ENCODE results near the gene SYTL3. TPM values are rescaled to one million over a fixed set of nuclear protein-coding genes. Genes with fewer than 3 reads are reported as not detected.
"Not testable (repeated sequence)": the region's sequence is repeated elsewhere in the genome, so short reads cannot be mapped to it uniquely, and the experiment has no call there.

The SYTL3 gene
- total RNA-seq, 4 donors from 2014 or later: 2.8 to 5.1 (median 3.4) TPM

DNA sequence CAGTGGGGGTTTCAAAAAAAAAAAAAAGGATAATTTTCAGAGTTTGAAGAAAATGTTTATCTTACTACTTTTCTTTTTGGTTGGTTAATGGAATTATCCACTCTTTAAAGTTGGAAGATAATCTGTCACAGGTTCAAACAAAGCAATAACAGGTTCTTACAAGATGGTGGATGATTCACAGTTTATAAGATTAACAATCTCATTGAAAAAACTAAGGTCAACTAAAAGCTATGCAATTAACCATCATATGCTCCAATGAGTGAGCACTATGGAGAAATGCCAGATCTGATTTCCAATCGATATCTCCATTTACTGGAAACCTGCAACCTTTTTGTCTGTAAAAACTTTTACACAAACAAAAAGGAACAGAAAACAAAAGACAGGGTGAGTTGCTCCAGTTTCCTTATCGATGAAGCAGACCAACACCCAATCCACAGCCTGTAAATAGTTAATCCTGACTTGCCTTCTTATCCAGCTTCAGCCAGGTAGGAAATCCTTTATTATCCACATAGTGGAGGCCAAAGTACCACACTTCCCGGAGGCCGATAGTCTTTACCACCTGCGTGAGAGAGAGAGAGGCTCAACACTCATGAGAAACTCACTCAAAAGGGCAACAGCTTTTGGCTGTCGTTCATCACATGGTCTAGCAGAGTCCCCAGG lies 136.9 kb downstream of the SYTL3 start:
- Histone ChIP-seq H3K27me3 (no peaks in the 10 kb centered on the region), H3K9me3 (no peaks in the 10 kb centered on the region), H3K4me1 (peaks cover 21% of the 10 kb centered on the region), H3K36me3 (peaks cover 59% of the 10 kb centered on the region), H3K4me3 (no peak overlapping the region), H3K27ac (no peak overlapping the region)
- no peak for DNase-seq (ENCODE audit: low spot score in 2 of 2)
- TF ChIP-seq, protein P1, sequence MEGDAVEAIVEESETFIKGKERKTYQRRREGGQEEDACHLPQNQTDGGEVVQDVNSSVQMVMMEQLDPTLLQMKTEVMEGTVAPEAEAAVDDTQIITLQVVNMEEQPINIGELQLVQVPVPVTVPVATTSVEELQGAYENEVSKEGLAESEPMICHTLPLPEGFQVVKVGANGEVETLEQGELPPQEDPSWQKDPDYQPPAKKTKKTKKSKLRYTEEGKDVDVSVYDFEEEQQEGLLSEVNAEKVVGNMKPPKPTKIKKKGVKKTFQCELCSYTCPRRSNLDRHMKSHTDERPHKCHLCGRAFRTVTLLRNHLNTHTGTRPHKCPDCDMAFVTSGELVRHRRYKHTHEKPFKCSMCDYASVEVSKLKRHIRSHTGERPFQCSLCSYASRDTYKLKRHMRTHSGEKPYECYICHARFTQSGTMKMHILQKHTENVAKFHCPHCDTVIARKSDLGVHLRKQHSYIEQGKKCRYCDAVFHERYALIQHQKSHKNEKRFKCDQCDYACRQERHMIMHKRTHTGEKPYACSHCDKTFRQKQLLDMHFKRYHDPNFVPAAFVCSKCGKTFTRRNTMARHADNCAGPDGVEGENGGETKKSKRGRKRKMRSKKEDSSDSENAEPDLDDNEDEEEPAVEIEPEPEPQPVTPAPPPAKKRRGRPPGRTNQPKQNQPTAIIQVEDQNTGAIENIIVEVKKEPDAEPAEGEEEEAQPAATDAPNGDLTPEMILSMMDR (IDR thresholded peaks at IDR 0.05): no peak
- TF ChIP-seq POLR2AphosphoS5 (IDR thresholded peaks at IDR 0.05) (no peak), EP300 (IDR thresholded peaks at IDR 0.05) (no peak), POLR2A (IDR thresholded peaks at IDR 0.05) (no peak)
- WGBS: 60% methylated on average over 6 of the region's 6 CpGs

DNA sequence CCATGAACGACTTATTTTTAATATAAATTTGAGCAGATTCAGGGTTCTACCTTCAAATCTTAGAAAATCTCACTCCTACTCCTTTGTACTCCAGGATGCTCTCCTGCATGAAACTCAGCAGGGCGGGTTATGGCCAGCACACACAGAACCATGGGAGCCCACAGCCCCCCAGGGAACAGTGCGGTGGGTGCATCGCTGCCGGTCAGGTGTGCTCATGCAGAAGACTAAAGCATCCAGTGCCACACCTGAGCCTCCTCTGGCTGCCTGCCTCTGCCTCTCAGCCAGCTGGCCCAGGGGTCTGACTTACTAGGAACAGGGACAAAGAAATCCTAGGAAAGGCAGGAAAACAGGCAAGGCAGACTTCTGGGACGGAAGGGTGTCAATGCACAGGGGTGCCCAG lies 137.5 kb downstream of the SYTL3 start:
- Histone ChIP-seq H3K27me3 (no peaks in the 10 kb centered on the region), H3K36me3 (peaks cover 53% of the 10 kb centered on the region), H3K27ac (no peak overlapping the region), H3K4me3 (no peak overlapping the region), H3K9me3 (no peaks in the 10 kb centered on the region), H3K4me1 (peaks cover 15% of the 10 kb centered on the region)
- TF ChIP-seq POLR2A (IDR thresholded peaks at IDR 0.05) (no peak), POLR2AphosphoS5 (IDR thresholded peaks at IDR 0.05) (no peak), EP300 (IDR thresholded peaks at IDR 0.05) (no peak)
- TF ChIP-seq, protein P1 (IDR thresholded peaks at IDR 0.05): no peak
- DNase-seq (ENCODE audit: low spot score in 2 of 2): no peak
- WGBS: 65% methylated on average over 6 of the region's 6 CpGs

DNA sequence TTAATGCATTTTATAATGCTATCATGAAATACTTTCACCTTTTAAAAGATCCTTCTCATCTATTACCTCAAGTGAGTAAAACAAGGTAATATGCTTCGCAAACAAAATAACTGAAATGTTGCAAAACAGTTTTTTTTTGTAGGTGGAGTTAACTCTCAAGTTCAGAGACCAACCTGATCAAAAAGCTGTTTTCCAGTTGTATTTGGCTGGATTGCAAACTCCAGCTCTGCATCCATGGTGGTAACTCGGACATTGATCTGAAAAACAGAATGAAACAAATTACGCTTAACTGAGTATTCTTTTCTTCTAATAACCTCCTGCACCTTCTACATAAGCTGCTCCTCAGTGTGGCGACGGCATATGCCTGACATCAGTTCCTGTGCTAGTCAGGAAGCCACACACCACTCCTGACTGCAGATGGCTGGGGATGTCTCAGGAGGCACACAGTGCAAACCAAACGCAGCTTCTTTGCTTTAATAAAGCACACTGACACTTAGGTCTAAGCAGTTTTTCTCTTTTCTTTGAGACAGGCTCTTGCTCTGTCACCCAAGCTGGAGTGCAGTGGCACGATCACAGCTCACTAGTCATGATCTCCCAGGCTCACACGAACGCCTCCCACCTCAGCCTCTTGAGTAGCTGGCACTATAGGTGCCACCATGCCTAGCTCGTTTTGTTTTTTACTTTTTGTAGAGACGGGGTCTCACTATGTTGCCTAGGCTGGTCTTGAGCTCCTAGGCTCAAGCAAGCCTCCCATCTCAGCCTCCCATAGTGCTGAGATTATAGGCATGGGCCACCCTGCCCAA lies 139.5 kb downstream of the SYTL3 start:
- Histone ChIP-seq H3K27me3 (no peaks in the 10 kb centered on the region), H3K4me1 (peaks cover 10% of the 10 kb centered on the region), H3K27ac (no peak overlapping the region), H3K36me3 (peaks cover 34% of the 10 kb centered on the region), H3K4me3 (no peak overlapping the region), H3K9me3 (no peaks in the 10 kb centered on the region)
- DNase-seq (ENCODE audit: low spot score in 2 of 2): no peak
- WGBS: 82% methylated on average over 11 of the region's 11 CpGs
- no peak for TF ChIP-seq POLR2A (IDR thresholded peaks at IDR 0.05)
- TF ChIP-seq EP300 (IDR thresholded peaks at IDR 0.05): no peak
- no peak for TF ChIP-seq POLR2AphosphoS5 (IDR thresholded peaks at IDR 0.05)
- TF ChIP-seq, protein P1 (IDR thresholded peaks at IDR 0.05): no peak

DNA sequence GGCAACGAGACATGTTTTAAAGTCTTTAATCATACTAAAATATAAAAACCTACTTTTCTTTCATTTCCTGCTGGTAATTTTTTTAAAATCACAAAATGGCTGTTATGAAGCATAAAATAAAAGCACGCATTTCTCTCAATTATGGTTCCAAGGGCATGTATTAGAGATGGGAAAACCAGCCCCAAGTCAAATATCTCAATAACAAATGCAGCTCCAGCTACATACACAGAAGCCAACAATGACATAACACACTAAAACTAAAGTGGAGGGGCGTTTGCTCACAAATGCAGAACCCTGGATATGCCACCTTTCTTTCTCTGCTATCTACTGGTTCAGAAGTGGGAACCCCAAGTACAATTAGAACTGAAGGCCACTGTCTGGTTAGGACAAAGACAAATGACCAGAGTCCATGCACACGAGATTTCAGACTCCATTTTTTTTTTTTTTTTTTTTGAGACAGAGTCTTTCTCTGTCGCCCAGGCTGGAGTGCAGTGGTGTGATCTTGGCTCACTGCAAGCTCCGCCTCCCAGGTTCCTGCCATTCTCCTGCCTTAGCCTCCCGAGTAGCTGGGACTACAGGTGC lies 141.5 kb downstream of the SYTL3 start:
- no peak for DNase-seq (ENCODE audit: low spot score in 2 of 2)
- TF ChIP-seq, protein P1 (IDR thresholded peaks at IDR 0.05): no peak
- no peak for TF ChIP-seq POLR2AphosphoS5 (IDR thresholded peaks at IDR 0.05)
- no peak for TF ChIP-seq EP300 (IDR thresholded peaks at IDR 0.05)
- no peak for TF ChIP-seq POLR2A (IDR thresholded peaks at IDR 0.05)
- peaks cover 18% of the 10 kb centered on the region for H3K36me3 ChIP-seq
- peaks cover 15% of the 10 kb centered on the region for H3K4me1 ChIP-seq
- no peaks in the 10 kb centered on the region for H3K9me3 ChIP-seq
- no peak overlapping the region for H3K4me3 ChIP-seq
- H3K27ac ChIP-seq: no peak overlapping the region
- no peaks in the 10 kb centered on the region for H3K27me3 ChIP-seq
- 70% methylated on average over 7 of the region's 7 CpGs for WGBS

DNA sequence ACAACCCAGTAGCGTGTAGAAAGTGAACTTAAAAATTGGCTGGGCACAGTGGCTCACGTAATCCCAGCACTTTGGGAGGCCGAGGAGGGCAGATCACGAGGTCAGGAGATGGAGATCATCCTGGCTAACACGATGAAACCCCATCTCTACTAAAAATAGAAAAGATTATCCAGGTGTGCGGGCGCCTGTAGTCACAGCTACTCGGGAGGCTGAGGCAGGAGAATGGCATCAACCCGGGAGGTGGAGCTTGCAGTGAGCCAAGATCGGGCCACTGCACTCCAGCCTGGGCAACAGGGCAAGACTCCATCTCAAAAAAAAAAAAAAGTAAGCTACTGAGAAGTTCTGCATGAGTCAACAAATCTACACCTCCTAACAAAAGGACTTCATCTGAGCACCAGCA lies 142.7 kb downstream of the SYTL3 start:
- WGBS: 87% methylated on average over 10 of the region's 10 CpGs
- not testable (repeated sequence) for DNase-seq (ENCODE audit: low spot score in 2 of 2); H3K27ac ChIP-seq; H3K27me3 ChIP-seq; H3K4me3 ChIP-seq; H3K9me3 ChIP-seq
- peaks cover 15% of the 10 kb centered on the region for H3K4me1 ChIP-seq
- peaks cover 13% of the 10 kb centered on the region for H3K36me3 ChIP-seq

Data from suprapubic skin (tissue), 4 donors.